Kidney (tissue), 14 donors: ENCODE measurements around the gene CD151. TPM values are rescaled to one million over a fixed set of nuclear protein-coding genes. Genes with fewer than 3 reads are reported as not detected.
A peak's percentile ranks its signal among the peaks of the same experiment; 100 is the strongest.

Experiments
- DNase-seq, 5 donors: peaks; one replicate each; pipeline ENCODE4 v3.0.0-alpha.2; 2013 to 2020
- FAIRE-seq: peaks from 2 replicates; lab custom pipeline; 2012; peaks lifted over from hg19 to GRCh38; lab: Jason Lieb, UNC
- H3K27ac ChIP-seq, 2 donors: one replicate each; pipeline ENCODE4 v1.7.0; 2013; ENCODE audit warnings: low read depth in 2 of 2, low read length in 2 of 2, inconsistent platforms in 1 of 2
- H3K27me3 ChIP-seq: one replicate; pipeline ENCODE4 v1.7.1; 2013; ENCODE audit warnings: low read length, inconsistent platforms; ENCODE audit not compliant: control insufficient read depth, insufficient read depth
- H3K36me3 ChIP-seq, 3 donors: one replicate each; pipeline versions ENCODE4 v1.7.0 to v1.7.1; 2013; ENCODE audit warnings: low read length in 3 of 3, control low read depth in 1 of 3, inconsistent platforms in 1 of 3; ENCODE audit not compliant: insufficient read depth in 3 of 3, control insufficient read depth in 2 of 3
- H3K4me1 ChIP-seq, 3 donors: one replicate each; pipeline versions ENCODE4 v1.7.0 to v1.7.1; 2013; ENCODE audit warnings: low read length in 3 of 3, inconsistent platforms in 1 of 3, low read depth in 1 of 3; ENCODE audit not compliant: control insufficient read depth in 2 of 3, insufficient read depth in 2 of 3
- H3K4me3 ChIP-seq, 3 donors: one replicate each; pipeline versions ENCODE4 v1.7.0 to v1.8.1; 2013; ENCODE audit warnings: low read length in 3 of 3, control low read depth in 1 of 3, inconsistent platforms in 1 of 3
- H3K9ac ChIP-seq, 3 donors: one replicate each; pipeline versions ENCODE4 v1.7.0 to v1.7.1; 2013; ENCODE audit warnings: low read length in 3 of 3, control low read depth in 1 of 3, inconsistent platforms in 1 of 3
- H3K9me3 ChIP-seq, 3 donors: one replicate each; pipeline versions ENCODE4 v1.7.0 to v1.7.1; 2013; ENCODE audit warnings: low read length in 3 of 3, control low read depth in 1 of 3, inconsistent platforms in 1 of 3; ENCODE audit not compliant: control insufficient read depth in 2 of 3, insufficient read depth in 1 of 3
- CTCF ChIP-seq: IDR thresholded peaks from 3 replicates; pipeline ENCODE4 v1.5.1; 2012; ENCODE audit warnings: mild to moderate bottlenecking, moderate library complexity, borderline replicate concordance; ENCODE audit not compliant: insufficient read depth; ENCODE audit errors: extremely low read depth
- intact Hi-C: fragments of 100-400 bp; cut with DNase I; formaldehyde crosslinking; loops from one replicate; pipeline ENCODE4 v1.11.1; 2022
- polyA plus RNA-seq: library from polyadenylated mRNA; stranded (reverse); fragments of 350-450 nt; fragmentation: Illumina TruSeq; extraction: RNeasy Lipid Tissue Mini Kit (QIAGEN cat#74804); gene quantifications from one replicate; pipeline ENCODE4 v1.2.3, GENCODE V29; 2014; ENCODE audit warnings: low read depth, low replicate concordance; ENCODE audit not compliant: insufficient read depth
- total RNA-seq: library from RNA; stranded (reverse); fragmentation: NEBNext Ultra II Directional; extraction: Animal tissue kit (Norgen Biotek cat#: 25700); gene quantifications from one replicate; pipeline ENCODE4 v1.2.1, GENCODE V29; 2021
- donor health status: control.
- donor health status: control.
- donor health status: control.
- donor health status: control.
- donor health status: control.
- donor health status: DM: yes; HTN: yes; CAD: no.
- donor health status: Normal renal cell carcinoma (clear cell type).

CD151 gene
- total and polyA plus RNA-seq, 2 donors from 2014 or later = 379 to 476 TPM

GRCh38 chr11:841981-842369, 9.2 kb downstream of the CD151 start:
- H3K27ac ChIP-seq = peak overlapping the region; percentile 92 to 93
- intact Hi-C loops = no loop called here
- no peak for DNase-seq

GRCh38 chr11:842370-843002, 9.7 kb downstream of the CD151 start, which contains the start of the genes POLR2L and TSPAN4:
Gene POLR2L (minus strand): TSS chr11:842529. CDS start chr11:842508, 21 bp downstream.
Gene TSPAN4 (plus strand): TSS chr11:842852. CDS start chr11:850305, 7,453 bp downstream.
- H3K9me3 ChIP-seq = no peaks in the 10 kb centered on the region
- peak within 1 kb of the TSS; percentile 92 to 93 for H3K27ac ChIP-seq
- FAIRE-seq (no peak), DNase-seq (peak; percentile 89 to 97 (median 93))
- peaks cover 0 to 26% (median 3%) of the 10 kb centered on the region in 3 donors for H3K36me3 ChIP-seq
- H3K27me3 ChIP-seq = no peaks in the 10 kb centered on the region
- peaks cover 0 to 35% (median 15%) of the 10 kb centered on the region in 3 donors for H3K4me1 ChIP-seq
- H3K4me3 ChIP-seq = peak within 1 kb of the TSS; percentile 75 to 87 (median 80)
- no peak for TF ChIP-seq CTCF
- peak within 1 kb of the TSS; percentile 58 to 81 (median 59) for H3K9ac ChIP-seq
- intact Hi-C loops = no loop called here

More at GRCh38 chr11:841981-842369, 9.2 kb downstream of the CD151 start:
- peak overlapping the region; percentile 75 to 87 (median 80) for H3K4me3 ChIP-seq
- no peak for TF ChIP-seq CTCF
- H3K27me3 ChIP-seq = no peaks in the 10 kb centered on the region
- peaks cover 0 to 31% (median 8%) of the 10 kb centered on the region in 3 donors for H3K36me3 ChIP-seq
- no peaks in the 10 kb centered on the region for H3K9me3 ChIP-seq
- no peak for FAIRE-seq
- peak overlapping the region; percentile 49 to 81 (median 59) for H3K9ac ChIP-seq
- peaks cover 0 to 36% (median 15%) of the 10 kb centered on the region in 3 donors for H3K4me1 ChIP-seq

GRCh38 chr11:843086-843734, 10.5 kb downstream of the CD151 start:
- H3K9ac ChIP-seq = peak overlapping the region in 2 of 3 donors; percentile 58 to 75
- H3K4me1 ChIP-seq = peaks cover 0 to 35% (median 15%) of the 10 kb centered on the region in 3 donors
- no peaks in the 10 kb centered on the region for H3K9me3 ChIP-seq
- TF ChIP-seq CTCF = peak; percentile 9
- H3K27ac ChIP-seq = peak overlapping the region; percentile 92 to 93
- H3K27me3 ChIP-seq = no peaks in the 10 kb centered on the region
- intact Hi-C loops = no loop called here
- FAIRE-seq (no peak), DNase-seq (peak in 1 of 5 donors; percentile 82)
- peaks cover 0 to 20% (median 3%) of the 10 kb centered on the region in 3 donors for H3K36me3 ChIP-seq
- H3K4me3 ChIP-seq = peak overlapping the region in 2 of 3 donors; percentile 47 to 80
